HepG2 (cell line): Measurements from ENCODE around the gene ZBTB7B. TPM values are rescaled to one million over a fixed set of nuclear protein-coding genes. Genes with fewer than 3 reads are reported as not detected.

Experiments
- ATF7-NPFF ChIP-seq: sonication (generic); formaldehyde crosslinking; IDR thresholded peaks from 2 replicates; pipeline ENCODE4 v1.8.1; 2023; ENCODE audit warnings: mild to moderate bottlenecking, low read depth, missing genetic modification reagents, moderate library complexity
- FOXA3 ChIP-seq: IDR thresholded peaks from 2 replicates; pipeline ENCODE4 v1.6.1; 2016; ENCODE audit warnings: missing genetic modification reagents, missing compliant biosample characterization
- HNF4A ChIP-seq: sonication (generic); formaldehyde crosslinking; IDR thresholded peaks from 2 replicates; pipeline ENCODE4 v1.4.0; 2020; ENCODE audit warnings: missing genetic modification reagents
- HNF4G ChIP-seq, 2 experiments: sonication (generic) in 1 of 2; formaldehyde crosslinking in 1 of 2; IDR thresholded peaks; 2 replicates each; pipeline versions ENCODE4 v1.4.0 to v1.6.1; 2011 to 2020; ENCODE audit warnings: borderline replicate concordance in 2 of 2, low read depth in 2 of 2, mild to moderate bottlenecking in 2 of 2, low read length in 1 of 2, missing genetic modification reagents in 1 of 2, moderate library complexity in 1 of 2
- MATR3 ChIP-seq: sonication (generic); formaldehyde crosslinking; IDR thresholded peaks from 2 replicates; pipeline ENCODE4 v1.4.0; 2020; ENCODE audit warnings: missing genetic modification reagents
- MTERF4 ChIP-seq: sonication (generic); formaldehyde crosslinking; IDR thresholded peaks from 2 replicates; pipeline ENCODE4 v1.8.0; 2023; ENCODE audit warnings: mild to moderate bottlenecking, missing genetic modification reagents
- PITX1 ChIP-seq: sonication (generic); formaldehyde crosslinking; IDR thresholded peaks from 2 replicates; pipeline ENCODE4 v1.5.1; 2020; ENCODE audit warnings: mild to moderate bottlenecking, missing genetic modification reagents
- PRDM15 ChIP-seq: sonication (generic); formaldehyde crosslinking; IDR thresholded peaks from 2 replicates; pipeline ENCODE4 v1.4.0; 2020; ENCODE audit warnings: missing genetic modification reagents
- SIN3A ChIP-seq: IDR thresholded peaks from 2 replicates; pipeline ENCODE4 v1.6.1; 2011; ENCODE audit warnings: low read depth, mild to moderate bottlenecking, control low read depth, low read length, borderline replicate concordance
- SIX4 ChIP-seq: sonication (generic); formaldehyde crosslinking; IDR thresholded peaks from 2 replicates; pipeline ENCODE4 v1.4.0; 2020; ENCODE audit warnings: missing genetic modification reagents
- TAF15 ChIP-seq: fragments of 200-400 bp; formaldehyde crosslinking; IDR thresholded peaks from one replicate; pipeline ENCODE4 v1.6.1; 2018; ENCODE audit warnings: mild to moderate bottlenecking, low read depth, low read length; ENCODE audit not compliant: poor library complexity, severe bottlenecking
- THAP8 ChIP-seq: sonication (generic); formaldehyde crosslinking; IDR thresholded peaks from 2 replicates; pipeline ENCODE4 v1.5.1; 2020; ENCODE audit warnings: missing genetic modification reagents, mild to moderate bottlenecking, borderline replicate concordance
- THRA ChIP-seq: sonication (generic); formaldehyde crosslinking; IDR thresholded peaks from 2 replicates; pipeline ENCODE4 v1.4.0; 2020; ENCODE audit warnings: missing genetic modification reagents, borderline replicate concordance
- YEATS2 ChIP-seq: sonication (generic); formaldehyde crosslinking; IDR thresholded peaks from 2 replicates; pipeline ENCODE4 v1.4.0; 2020; ENCODE audit warnings: missing genetic modification reagents, borderline replicate concordance
- ZNF317 ChIP-seq: sonication (generic); formaldehyde crosslinking; IDR thresholded peaks from 2 replicates; pipeline ENCODE4 v1.5.0; 2020; ENCODE audit warnings: mild to moderate bottlenecking, missing genetic modification reagents
- ZNF850 ChIP-seq: sonication (generic); formaldehyde crosslinking; conservative IDR thresholded peaks from 2 replicates; pipeline ENCODE4 v1.9.0; 2021; ENCODE audit warnings: mild to moderate bottlenecking, missing genetic modification reagents
- polyA plus RNA-seq, 8 experiments: library from polyadenylated mRNA; depleted of rRNA in 3 of 8; stranded (reverse) in 7 of 8; unstranded in 1 of 8; fragments of >200 nt; fragmentation: Illumina TruSeq in 4 of 8; extraction: Trizol in 4 of 8; gene quantifications; 2 replicates each; pipeline versions ENCODE4 v1.2.1 to v1.2.3, GENCODE V29; 2011 to 2016; ENCODE audit warnings: low read depth in 4 of 8, missing spikeins in 1 of 8, mixed read lengths in 1 of 8; ENCODE audit not compliant: insufficient read depth in 1 of 8
- total RNA-seq, 5 experiments: library from RNA; depleted of rRNA; stranded (reverse); fragments of >200 nt; fragmentation: Illumina TruSeq; extraction: Trizol; gene quantifications; 2 replicates each; pipeline ENCODE4 v1.2.3, GENCODE V29; 2016; ENCODE audit warnings: low read depth in 1 of 5
- TF ChIP-seq, protein P1 (sequence below): sonication (generic); formaldehyde crosslinking; IDR thresholded peaks from 2 replicates; pipeline ENCODE4 v1.5.1; 2020; ENCODE audit warnings: mild to moderate bottlenecking, missing genetic modification reagents, borderline replicate concordance
- TF ChIP-seq, protein P2 (sequence below), 2 experiments: fragments of 450-650 bp in 1 of 2; sonication (generic) in 1 of 2; formaldehyde crosslinking; IDR thresholded peaks; 2 replicates each; pipeline versions ENCODE4 v1.5.0 to v1.8.0; 2020 to 2022; ENCODE audit warnings: mild to moderate bottlenecking in 1 of 2, missing genetic modification reagents in 1 of 2

Gene ZBTB7B
- total and polyA plus RNA-seq, 2 of the 13 experiments (the other 11 are each of a cell fraction or from before 2014, with no cell fraction given): 15.5 to 17.5 TPM

- TF ChIP-seq SIN3A: 0 out of 2 replicates have a peak, but pooled peaks have one; percentile 44
- TF ChIP-seq MATR3 (CRISPR knock-in tag): no peak
- TF ChIP-seq ZNF317 (CRISPR knock-in tag): no peak; the same call in 1 of the 2 replicates
- 0 out of 2 replicates have a peak, but pooled peaks have one; percentile 7 for TF ChIP-seq YEATS2 (CRISPR knock-in tag)
- TF ChIP-seq PRDM15 (CRISPR knock-in tag): 0 out of 2 replicates have a peak, but pooled peaks have one; percentile 15
- TF ChIP-seq FOXA3: peak; percentile 38; the same call in 1 of the 2 replicates
- TF ChIP-seq, protein P1, sequence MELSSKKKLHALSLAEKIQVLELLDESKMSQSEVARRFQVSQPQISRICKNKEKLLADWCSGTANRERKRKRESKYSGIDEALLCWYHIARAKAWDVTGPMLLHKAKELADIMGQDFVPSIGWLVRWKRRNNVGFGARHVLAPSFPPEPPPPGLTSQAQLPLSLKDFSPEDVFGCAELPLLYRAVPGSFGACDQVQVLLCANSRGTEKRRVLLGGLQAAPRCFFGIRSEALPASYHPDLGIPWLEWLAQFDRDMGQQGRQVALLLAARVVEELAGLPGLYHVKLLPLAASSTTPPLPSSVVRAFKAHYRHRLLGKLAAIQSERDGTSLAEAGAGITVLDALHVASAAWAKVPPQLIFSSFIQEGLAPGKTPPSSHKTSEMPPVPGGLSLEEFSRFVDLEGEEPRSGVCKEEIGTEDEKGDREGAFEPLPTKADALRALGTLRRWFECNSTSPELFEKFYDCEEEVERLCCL: no peak
- no peak for TF ChIP-seq TAF15
- TF ChIP-seq, protein P2, sequence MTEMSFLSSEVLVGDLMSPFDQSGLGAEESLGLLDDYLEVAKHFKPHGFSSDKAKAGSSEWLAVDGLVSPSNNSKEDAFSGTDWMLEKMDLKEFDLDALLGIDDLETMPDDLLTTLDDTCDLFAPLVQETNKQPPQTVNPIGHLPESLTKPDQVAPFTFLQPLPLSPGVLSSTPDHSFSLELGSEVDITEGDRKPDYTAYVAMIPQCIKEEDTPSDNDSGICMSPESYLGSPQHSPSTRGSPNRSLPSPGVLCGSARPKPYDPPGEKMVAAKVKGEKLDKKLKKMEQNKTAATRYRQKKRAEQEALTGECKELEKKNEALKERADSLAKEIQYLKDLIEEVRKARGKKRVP (CRISPR knock-in tag; IDR thresholded peaks at IDR 0.05): no peak; a peak in 1 of 4 replicates
- TF ChIP-seq PITX1: 0 out of 2 replicates have a peak, but pooled peaks have one; percentile 44
- TF ChIP-seq ZNF850 (CRISPR knock-in tag): no peak
- TF ChIP-seq THAP8 (CRISPR knock-in tag): 0 out of 2 replicates have a peak, but pooled peaks have one; percentile 26
- TF ChIP-seq SIX4 (CRISPR knock-in tag): no peak
- TF ChIP-seq THRA: peak; percentile 65; the same call in 1 of the 2 replicates
- TF ChIP-seq HNF4A (CRISPR knock-in tag): peak; percentile 84
- TF ChIP-seq ATF7-NPFF (CRISPR knock-in tag): no peak
- peak; percentile 23; the same call in 1 of the 2 replicates for TF ChIP-seq MTERF4
- peak; percentile 42; the same call in 1 of the 2 replicates for TF ChIP-seq HNF4G (IDR thresholded peaks at IDR 0.05; ENCODE audit: borderline replicate concordance, low read depth, low read length)
- peak; percentile 27; the same call in 1 of the 2 replicates for TF ChIP-seq HNF4G (CRISPR knock-in tag; IDR thresholded peaks at IDR 0.05; ENCODE audit: borderline replicate concordance, low read depth)
Observed at GRCh38 chr1:154973344-154974101, 29.1 kb upstream of the ZBTB7B start (continued).
